A673 (cell line): ENCODE data around the gene CDH4.
A peak's percentile ranks its signal among the peaks of the same experiment; 100 is the strongest.

Source experiments
- EZH2 ChIP-seq: fragments of 200-600 bp; sonication (generic); IDR thresholded peaks from 2 replicates; pipeline ENCODE4 v1.6.1; 2017; ENCODE audit warnings: borderline replicate concordance, low read depth, mild to moderate bottlenecking, mixed read lengths, antibody characterized with exemption, low read length; ENCODE audit not compliant: poor library complexity, severe bottlenecking
- TF ChIP-seq, protein P1 (sequence below): fragments of 300-800, 200-600 bp; sonication (generic); conservative IDR thresholded peaks from 2 replicates; pipeline ENCODE4 v1.5.1; 2017; ENCODE audit warnings: low read depth, mild to moderate bottlenecking, antibody characterized with exemption, low read length, moderate library complexity, mixed read lengths

DNA sequence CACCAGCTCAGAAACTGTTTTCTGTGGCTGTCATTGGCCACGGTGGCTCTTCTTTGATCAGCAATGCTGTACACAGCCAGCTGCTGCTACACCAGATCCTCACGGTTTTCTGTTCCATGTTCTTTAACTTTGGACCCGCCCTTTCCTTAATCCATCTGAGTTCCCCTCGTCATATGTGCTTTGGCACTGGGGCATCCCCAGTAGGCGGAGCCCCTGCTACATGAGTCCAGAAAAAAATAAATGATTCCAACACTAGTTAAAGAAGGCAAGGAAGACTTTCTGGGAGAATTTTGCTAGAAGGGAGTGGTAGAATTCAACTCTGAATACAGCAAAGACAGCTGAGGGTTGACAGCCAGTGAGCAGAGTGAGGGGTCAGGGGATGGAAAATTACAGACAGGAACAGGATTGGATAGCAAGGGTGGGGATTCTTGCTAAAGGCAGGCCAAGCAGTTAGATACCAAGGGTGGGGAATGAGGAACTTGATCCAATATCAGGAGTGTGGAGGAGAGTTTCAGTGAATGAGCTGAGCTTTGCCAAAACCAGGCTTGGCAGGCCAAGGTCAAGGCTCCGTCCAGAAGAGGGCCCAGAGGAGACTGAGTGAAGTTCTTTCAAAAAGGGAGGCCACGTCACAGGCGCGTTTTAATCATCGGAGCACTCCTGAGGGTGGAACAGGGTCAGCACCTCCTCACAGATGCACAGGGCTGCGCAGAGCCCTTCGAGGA lies 391.8 kb downstream of the CDH4 start:
- TF ChIP-seq, protein P1, sequence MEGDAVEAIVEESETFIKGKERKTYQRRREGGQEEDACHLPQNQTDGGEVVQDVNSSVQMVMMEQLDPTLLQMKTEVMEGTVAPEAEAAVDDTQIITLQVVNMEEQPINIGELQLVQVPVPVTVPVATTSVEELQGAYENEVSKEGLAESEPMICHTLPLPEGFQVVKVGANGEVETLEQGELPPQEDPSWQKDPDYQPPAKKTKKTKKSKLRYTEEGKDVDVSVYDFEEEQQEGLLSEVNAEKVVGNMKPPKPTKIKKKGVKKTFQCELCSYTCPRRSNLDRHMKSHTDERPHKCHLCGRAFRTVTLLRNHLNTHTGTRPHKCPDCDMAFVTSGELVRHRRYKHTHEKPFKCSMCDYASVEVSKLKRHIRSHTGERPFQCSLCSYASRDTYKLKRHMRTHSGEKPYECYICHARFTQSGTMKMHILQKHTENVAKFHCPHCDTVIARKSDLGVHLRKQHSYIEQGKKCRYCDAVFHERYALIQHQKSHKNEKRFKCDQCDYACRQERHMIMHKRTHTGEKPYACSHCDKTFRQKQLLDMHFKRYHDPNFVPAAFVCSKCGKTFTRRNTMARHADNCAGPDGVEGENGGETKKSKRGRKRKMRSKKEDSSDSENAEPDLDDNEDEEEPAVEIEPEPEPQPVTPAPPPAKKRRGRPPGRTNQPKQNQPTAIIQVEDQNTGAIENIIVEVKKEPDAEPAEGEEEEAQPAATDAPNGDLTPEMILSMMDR, result peak; percentile 17; the same call in 1 of the 2 replicates
- no peak for TF ChIP-seq EZH2
